Measurements from ENCODE around the gene CYB561D1. TPM values are rescaled to one million over a fixed set of nuclear protein-coding genes. Genes with fewer than 3 reads are reported as not detected.

CYB561D1 gene
- total and polyA plus RNA-seq, 2 of the 13 experiments (the other 11 are each of a cell fraction or from before 2014, with no cell fraction given), result 3.9 to 4.1 TPM

GRCh38 chr1:109493805-109494539, at the start of gene CYB561D1 (continued):
- no peak for TF ChIP-seq ZNF512 (CRISPR knock-in tag; IDR thresholded peaks at IDR 0.05)
- TF ChIP-seq NR2F1 (CRISPR knock-in tag; IDR thresholded peaks at IDR 0.05), result no peak
- TF ChIP-seq ZFP91 (CRISPR knock-in tag; IDR thresholded peaks at IDR 0.05; ENCODE audit: borderline replicate concordance), result peak; percentile 89
- peak; percentile 73; the same call in 1 of the 2 replicates for TF ChIP-seq EED (CRISPR knock-in tag; IDR thresholded peaks at IDR 0.05)
- TF ChIP-seq KLF12 (CRISPR knock-in tag; IDR thresholded peaks at IDR 0.05; ENCODE audit: borderline replicate concordance), result peak; percentile 44; the same call in 1 of the 2 replicates
- TF ChIP-seq JARID2 (CRISPR knock-in tag; IDR thresholded peaks at IDR 0.05; ENCODE audit: insufficient replicate concordance), result peak; percentile 49
- peak; percentile 85 for TF ChIP-seq ZNF619 (CRISPR knock-in tag; IDR thresholded peaks at IDR 0.05)
- peak; percentile 77 for TF ChIP-seq HOXA3 (CRISPR knock-in tag; IDR thresholded peaks at IDR 0.05)
- TF ChIP-seq TMF1 (CRISPR knock-in tag; IDR thresholded peaks at IDR 0.05; ENCODE audit: low read depth), result no peak
- peak; percentile 19; the same call in 1 of the 2 replicates for TF ChIP-seq MIXL1 (CRISPR knock-in tag; IDR thresholded peaks at IDR 0.05)
- peak; percentile 73; the same call in 1 of the 2 replicates for TF ChIP-seq ZNF747 (CRISPR knock-in tag; IDR thresholded peaks at IDR 0.05; ENCODE audit: borderline replicate concordance)
- 0 out of 2 replicates have a peak, but pooled peaks have one; percentile 65 for TF ChIP-seq CCDC6 (CRISPR knock-in tag; IDR thresholded peaks at IDR 0.05)
- peak; percentile 88 for TF ChIP-seq ZFX (CRISPR knock-in tag; IDR thresholded peaks at IDR 0.05; ENCODE audit: low read depth)
- peak; percentile 95 for TF ChIP-seq CTCF (CRISPR knock-in tag; IDR thresholded peaks at IDR 0.05)
- no peak for TF ChIP-seq TCF7L2 (IDR thresholded peaks at IDR 0.05; ENCODE audit: low read depth, low read length)
- peak; percentile 73 for TF ChIP-seq YY1 (IDR thresholded peaks at IDR 0.05; ENCODE audit: insufficient read depth, insufficient replicate concordance, low read depth, low read length)
- TF ChIP-seq GLI4 (CRISPR knock-in tag; IDR thresholded peaks at IDR 0.05; ENCODE audit: borderline replicate concordance), result no peak
- TF ChIP-seq ZNF264 (CRISPR knock-in tag; IDR thresholded peaks at IDR 0.05), result no peak
- no peak for TF ChIP-seq TBX3 (IDR thresholded peaks at IDR 0.05; ENCODE audit: borderline replicate concordance)
